ENCODE measurements around the gene TPO.
"Not testable (repeated sequence)": the region's sequence is repeated elsewhere in the genome, so short reads cannot be mapped to it uniquely, and the experiment has no call there.

The TPO gene

GRCh38 chr2:1480671-1481076 lies 67.4 kb downstream of the TPO start:
- Mint-ChIP-seq H3K27me3 (no peaks in the 10 kb centered on the region), H3K27ac (no peak overlapping the region), H3K4me3 (no peak overlapping the region), H3K9me3 (ENCODE audit: low read depth) (no peaks in the 10 kb centered on the region), H3K36me3 (no peaks in the 10 kb centered on the region), H3K4me1 (ENCODE audit: low read depth) (peaks cover 2% of the 10 kb centered on the region)

DNA sequence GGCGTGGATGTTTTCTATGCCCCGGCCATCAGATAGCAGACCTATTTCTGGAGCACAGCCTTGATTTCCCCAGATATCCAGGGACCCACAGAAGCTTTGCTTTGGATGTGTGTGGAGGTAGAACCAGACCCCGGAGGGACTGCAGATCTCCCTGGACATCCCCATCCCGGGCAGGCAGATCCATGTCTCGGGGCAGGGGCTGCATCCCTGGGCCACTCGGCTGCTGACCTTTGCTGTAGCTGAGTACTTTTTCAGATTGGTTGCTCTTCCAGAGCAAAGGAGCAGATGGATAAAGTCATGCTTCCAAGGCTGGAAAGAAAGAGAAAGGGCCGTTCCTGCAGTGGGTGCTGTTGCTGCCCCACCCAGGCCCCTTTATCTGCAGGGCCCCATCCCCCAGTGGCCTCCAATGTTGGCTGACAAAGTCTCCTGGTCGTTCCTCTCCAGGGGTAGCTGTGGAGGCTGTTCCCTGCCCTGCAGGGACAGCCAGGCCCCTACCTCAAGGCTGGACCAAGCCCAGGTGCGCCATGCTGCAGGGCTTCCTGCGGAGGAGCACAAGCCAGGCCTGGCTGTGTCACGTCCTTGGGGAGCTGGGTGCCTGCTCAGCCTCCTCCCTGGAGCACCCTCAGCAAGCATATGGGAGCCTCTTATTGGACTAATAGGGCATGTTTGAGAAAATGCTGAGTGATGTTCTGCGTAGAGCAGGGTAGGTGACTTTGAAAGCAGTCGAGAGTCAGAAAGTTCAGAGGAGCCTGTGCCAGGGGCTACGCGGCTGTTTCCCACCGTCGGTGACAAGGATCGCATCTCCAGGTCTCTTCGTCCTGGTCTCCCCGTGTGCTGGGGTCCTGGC lies 68.4 kb downstream of the TPO start:
- H3K4me1 Mint-ChIP-seq (ENCODE audit: low read depth), result peaks cover 2% of the 10 kb centered on the region
- H3K4me3 Mint-ChIP-seq, result no peak overlapping the region
- H3K27ac Mint-ChIP-seq, result no peak overlapping the region
- no peaks in the 10 kb centered on the region for H3K36me3 Mint-ChIP-seq
- no peaks in the 10 kb centered on the region for H3K27me3 Mint-ChIP-seq
- no peaks in the 10 kb centered on the region for H3K9me3 Mint-ChIP-seq (ENCODE audit: low read depth)

GRCh38 chr2:1482253-1482675 lies 69.0 kb downstream of the TPO start:
- no peaks in the 10 kb centered on the region for H3K9me3 Mint-ChIP-seq (ENCODE audit: low read depth)
- no peak overlapping the region for H3K4me3 Mint-ChIP-seq
- H3K36me3 Mint-ChIP-seq, result no peaks in the 10 kb centered on the region
- no peak overlapping the region for H3K27ac Mint-ChIP-seq
- H3K4me1 Mint-ChIP-seq (ENCODE audit: low read depth), result peaks cover 2% of the 10 kb centered on the region
- H3K27me3 Mint-ChIP-seq, result no peaks in the 10 kb centered on the region

- no peaks in the 10 kb centered on the region for H3K27me3 Mint-ChIP-seq
- no peak overlapping the region for H3K27ac Mint-ChIP-seq
- no peaks in the 10 kb centered on the region for H3K9me3 Mint-ChIP-seq (ENCODE audit: low read depth)
- H3K4me1 Mint-ChIP-seq (ENCODE audit: low read depth), result peaks cover 2% of the 10 kb centered on the region
- H3K4me3 Mint-ChIP-seq, result no peak overlapping the region
- no peaks in the 10 kb centered on the region for H3K36me3 Mint-ChIP-seq
Observed at GRCh38 chr2:1482981-1483380, 69.7 kb downstream of the TPO start.

- H3K27me3 Mint-ChIP-seq, result no peaks in the 10 kb centered on the region
- H3K27ac Mint-ChIP-seq, result no peak overlapping the region
- H3K36me3 Mint-ChIP-seq, result no peaks in the 10 kb centered on the region
- H3K4me1 Mint-ChIP-seq (ENCODE audit: low read depth), result peaks cover 2% of the 10 kb centered on the region
- no peaks in the 10 kb centered on the region for H3K9me3 Mint-ChIP-seq (ENCODE audit: low read depth)
- no peak overlapping the region for H3K4me3 Mint-ChIP-seq
Observed at GRCh38 chr2:1483551-1483950, 70.3 kb downstream of the TPO start.

- no peaks in the 10 kb centered on the region for H3K27me3 Mint-ChIP-seq
- H3K27ac Mint-ChIP-seq, result no peak overlapping the region
Observed at GRCh38 chr2:1484131-1484884, 71.0 kb downstream of the TPO start.

DNA sequence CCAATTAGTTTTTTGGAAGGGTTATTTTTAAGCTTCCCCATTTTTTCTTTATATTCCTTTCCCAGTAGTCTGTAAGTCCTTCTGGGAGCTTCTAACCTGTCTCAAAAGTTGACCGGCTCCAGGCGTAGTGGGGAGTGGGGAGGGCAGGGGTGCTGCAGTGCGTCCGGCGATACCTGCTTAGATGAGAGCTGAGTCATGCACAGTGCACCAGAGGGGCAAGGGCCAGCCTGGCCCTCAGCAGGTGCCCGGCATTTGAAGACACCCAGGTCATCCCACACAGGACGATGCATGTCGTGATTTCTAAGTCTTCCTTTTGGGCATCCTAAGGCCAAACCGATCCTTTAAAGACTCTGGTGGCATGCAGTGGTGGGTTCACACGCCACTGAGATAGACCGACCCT lies 73.4 kb downstream of the TPO start:
- Mint-ChIP-seq H3K4me3 (no peak overlapping the region), H3K27me3 (no peaks in the 10 kb centered on the region), H3K36me3 (no peaks in the 10 kb centered on the region), H3K4me1 (ENCODE audit: low read depth) (peaks cover 2% of the 10 kb centered on the region), H3K27ac (no peak overlapping the region), H3K9me3 (ENCODE audit: low read depth) (no peaks in the 10 kb centered on the region)

More at GRCh38 chr2:1484131-1484884, 71.0 kb downstream of the TPO start:
- Mint-ChIP-seq H3K4me3 (no peak overlapping the region), H3K4me1 (ENCODE audit: low read depth) (peaks cover 2% of the 10 kb centered on the region), H3K9me3 (ENCODE audit: low read depth) (no peaks in the 10 kb centered on the region), H3K36me3 (no peaks in the 10 kb centered on the region)

- Mint-ChIP-seq H3K4me3 (no peak overlapping the region), H3K27ac (no peak overlapping the region), H3K4me1 (ENCODE audit: low read depth) (peaks cover 2% of the 10 kb centered on the region)
Observed at GRCh38 chr2:1487758-1488157, 74.5 kb downstream of the TPO start.

DNA sequence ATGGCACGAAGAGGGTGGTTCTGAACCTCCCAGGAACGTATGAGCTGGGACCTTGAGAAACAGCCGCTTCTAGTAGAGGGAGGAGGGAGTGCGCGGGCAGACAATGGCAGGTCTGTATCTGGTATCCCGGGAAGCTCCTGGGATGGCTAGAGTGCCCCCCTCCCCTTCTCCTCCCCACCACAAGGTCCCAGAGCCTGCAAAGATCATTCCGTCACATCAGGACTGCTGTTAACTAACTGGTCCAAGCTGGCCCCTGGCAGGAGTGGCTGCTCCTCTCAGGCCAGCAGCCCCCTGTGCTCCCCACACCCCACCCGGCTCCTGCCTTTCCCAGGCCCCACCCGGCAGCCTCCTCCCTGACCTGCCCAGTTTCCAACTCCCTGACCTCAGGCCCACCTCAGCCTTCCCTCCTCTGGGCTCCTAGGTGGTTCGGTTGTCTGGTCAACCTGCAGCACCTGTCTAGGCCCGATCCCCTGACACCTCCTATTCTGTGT lies 75.0 kb downstream of the TPO start:
- Mint-ChIP-seq H3K27me3 (no peaks in the 10 kb centered on the region), H3K9me3 (ENCODE audit: low read depth) (no peaks in the 10 kb centered on the region), H3K4me3 (no peak overlapping the region), H3K36me3 (no peaks in the 10 kb centered on the region), H3K4me1 (ENCODE audit: low read depth) (no peaks in the 10 kb centered on the region), H3K27ac (no peak overlapping the region)

More at GRCh38 chr2:1487758-1488157, 74.5 kb downstream of the TPO start:
- Mint-ChIP-seq H3K27me3 (no peaks in the 10 kb centered on the region), H3K9me3 (ENCODE audit: low read depth) (no peaks in the 10 kb centered on the region), H3K36me3 (no peaks in the 10 kb centered on the region)

DNA sequence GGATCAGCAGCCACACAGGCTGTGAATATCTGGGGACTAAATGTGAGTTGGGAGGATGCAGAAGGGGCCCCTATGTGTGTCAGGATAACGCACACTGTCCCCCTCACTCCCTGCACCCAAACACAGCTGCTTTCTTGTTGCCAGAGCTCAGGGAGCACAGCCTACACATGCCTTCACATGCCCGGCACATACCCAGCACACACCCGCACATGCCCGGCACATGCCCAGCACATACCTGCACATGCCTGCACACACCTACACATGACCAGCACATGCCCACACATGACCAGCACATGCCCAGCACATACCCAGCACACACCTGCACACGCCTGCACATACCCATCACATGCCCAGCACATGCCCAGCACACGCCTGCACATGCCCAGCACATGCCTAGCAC lies 75.6 kb downstream of the TPO start:
- Mint-ChIP-seq H3K36me3 (no peaks in the 10 kb centered on the region), H3K27ac (no peak overlapping the region), H3K27me3 (no peaks in the 10 kb centered on the region), H3K4me3 (no peak overlapping the region), H3K4me1 (ENCODE audit: low read depth) (no peaks in the 10 kb centered on the region), H3K9me3 (ENCODE audit: low read depth) (no peaks in the 10 kb centered on the region)

GRCh38 chr2:1489486-1489885 lies 76.2 kb downstream of the TPO start:
- Mint-ChIP-seq H3K4me3 (no peak overlapping the region), H3K27ac (no peak overlapping the region), H3K36me3 (no peaks in the 10 kb centered on the region)

GRCh38 chr2:1490381-1490780 lies 77.1 kb downstream of the TPO start:
- not testable (repeated sequence) for H3K4me1 Mint-ChIP-seq (ENCODE audit: low read depth); H3K4me3 Mint-ChIP-seq; H3K36me3 Mint-ChIP-seq; H3K9me3 Mint-ChIP-seq (ENCODE audit: low read depth); H3K27ac Mint-ChIP-seq; H3K27me3 Mint-ChIP-seq

More at GRCh38 chr2:1489486-1489885, 76.2 kb downstream of the TPO start:
- H3K9me3 Mint-ChIP-seq (ENCODE audit: low read depth), result no peaks in the 10 kb centered on the region
- no peaks in the 10 kb centered on the region for H3K4me1 Mint-ChIP-seq (ENCODE audit: low read depth)
- H3K27me3 Mint-ChIP-seq, result no peaks in the 10 kb centered on the region

GRCh38 chr2:1491751-1492150 lies 78.5 kb downstream of the TPO start:
- Mint-ChIP-seq H3K4me3 (no peak overlapping the region), H3K9me3 (ENCODE audit: low read depth) (no peaks in the 10 kb centered on the region), H3K27me3 (no peaks in the 10 kb centered on the region), H3K4me1 (ENCODE audit: low read depth) (no peaks in the 10 kb centered on the region), H3K36me3 (no peaks in the 10 kb centered on the region), H3K27ac (no peak overlapping the region)

DNA sequence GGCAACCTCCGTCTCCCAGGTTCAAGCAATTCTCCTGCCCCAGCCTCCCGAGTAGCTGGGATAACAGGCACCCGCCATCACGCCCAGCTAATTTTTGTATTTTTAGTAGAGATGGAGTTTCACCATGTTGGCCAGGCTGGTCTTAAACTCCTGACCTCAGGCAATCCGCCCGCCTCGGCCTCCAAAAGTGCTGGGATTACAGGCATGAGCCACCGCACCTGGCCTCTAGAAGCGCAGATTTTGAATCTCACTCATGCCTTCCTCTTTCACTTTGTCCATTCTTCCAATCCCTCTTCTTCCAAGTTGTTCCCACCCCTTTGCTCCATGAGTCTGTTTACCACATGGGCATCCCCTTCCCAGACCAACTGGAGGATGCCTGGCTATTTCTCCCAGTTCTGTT lies 79.0 kb downstream of the TPO start:
- not testable (repeated sequence) for H3K4me1 Mint-ChIP-seq (ENCODE audit: low read depth); H3K9me3 Mint-ChIP-seq (ENCODE audit: low read depth); H3K27ac Mint-ChIP-seq; H3K4me3 Mint-ChIP-seq; H3K36me3 Mint-ChIP-seq; H3K27me3 Mint-ChIP-seq

DNA sequence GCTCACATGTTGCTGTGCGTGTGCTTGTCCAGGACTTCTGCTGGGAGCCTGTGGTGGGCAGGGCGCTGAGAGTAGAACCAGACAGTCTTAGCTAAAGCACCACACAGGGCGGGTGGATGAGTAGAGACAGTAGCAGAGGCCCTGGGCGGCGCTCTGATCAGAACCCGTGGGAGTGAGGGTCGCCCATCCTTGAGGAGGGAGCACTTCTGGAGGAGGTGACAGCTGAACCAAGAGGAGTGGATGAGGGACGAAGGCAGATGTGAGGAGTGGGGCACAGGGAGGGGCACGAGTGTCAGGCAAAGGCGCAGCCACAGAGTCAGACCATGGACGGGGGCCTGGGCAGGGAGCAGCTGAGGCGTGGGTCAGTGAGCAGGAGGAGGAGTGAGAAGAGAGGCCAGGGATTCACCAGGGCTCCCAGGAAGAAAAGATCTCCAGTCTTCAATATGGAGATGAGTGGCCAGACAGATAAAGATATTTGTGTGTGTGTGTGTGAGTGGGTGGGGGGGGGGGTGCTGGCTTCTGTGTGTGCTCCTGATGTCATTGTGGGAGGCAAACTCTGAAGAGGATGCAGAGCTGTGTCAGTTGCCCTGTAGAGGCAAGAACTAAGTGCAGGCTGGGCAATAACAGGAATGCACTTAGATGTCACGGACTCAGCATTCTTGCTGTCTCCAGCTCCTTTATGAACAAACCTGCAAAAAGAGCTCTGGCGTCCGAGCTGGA lies 79.6 kb downstream of the TPO start:
- Mint-ChIP-seq H3K4me1 (ENCODE audit: low read depth) (no peaks in the 10 kb centered on the region), H3K36me3 (no peaks in the 10 kb centered on the region), H3K4me3 (no peak overlapping the region), H3K27ac (no peak overlapping the region), H3K9me3 (ENCODE audit: low read depth) (no peaks in the 10 kb centered on the region), H3K27me3 (no peaks in the 10 kb centered on the region)

Data from activated naive CD8-positive, alpha-beta T cell (primary cell).